GM19193 (cell line): Measurements from ENCODE around the gene USP28.

ENCODE experiments used
- POLR2A ChIP-seq: IDR thresholded peaks from 4 replicates; pipeline ENCODE4 v1.6.1; 2011; ENCODE audit not compliant: insufficient read depth, insufficient read length; ENCODE audit errors: extremely low read depth

USP28 gene

DNA sequence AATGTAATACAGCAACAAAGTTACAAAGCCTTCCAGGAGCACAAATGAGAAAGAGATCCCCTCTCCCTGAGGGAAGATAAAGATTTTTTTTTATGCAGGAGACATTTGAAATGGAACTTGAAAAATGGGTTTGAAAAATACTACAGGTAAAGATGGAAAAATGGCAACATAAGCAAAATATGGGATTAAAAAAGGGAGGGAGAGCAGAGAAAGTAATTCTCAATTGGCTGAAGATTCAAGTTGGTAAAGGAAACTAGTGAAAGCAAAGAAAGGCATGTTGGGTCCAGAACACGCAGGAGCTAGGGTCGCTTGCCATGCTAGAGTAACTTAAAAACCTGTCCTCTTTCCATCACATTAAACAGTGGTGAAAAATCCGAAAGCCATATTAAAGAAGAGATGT is 103.4 kb downstream of the USP28 start:
- no peak for TF ChIP-seq POLR2A

DNA sequence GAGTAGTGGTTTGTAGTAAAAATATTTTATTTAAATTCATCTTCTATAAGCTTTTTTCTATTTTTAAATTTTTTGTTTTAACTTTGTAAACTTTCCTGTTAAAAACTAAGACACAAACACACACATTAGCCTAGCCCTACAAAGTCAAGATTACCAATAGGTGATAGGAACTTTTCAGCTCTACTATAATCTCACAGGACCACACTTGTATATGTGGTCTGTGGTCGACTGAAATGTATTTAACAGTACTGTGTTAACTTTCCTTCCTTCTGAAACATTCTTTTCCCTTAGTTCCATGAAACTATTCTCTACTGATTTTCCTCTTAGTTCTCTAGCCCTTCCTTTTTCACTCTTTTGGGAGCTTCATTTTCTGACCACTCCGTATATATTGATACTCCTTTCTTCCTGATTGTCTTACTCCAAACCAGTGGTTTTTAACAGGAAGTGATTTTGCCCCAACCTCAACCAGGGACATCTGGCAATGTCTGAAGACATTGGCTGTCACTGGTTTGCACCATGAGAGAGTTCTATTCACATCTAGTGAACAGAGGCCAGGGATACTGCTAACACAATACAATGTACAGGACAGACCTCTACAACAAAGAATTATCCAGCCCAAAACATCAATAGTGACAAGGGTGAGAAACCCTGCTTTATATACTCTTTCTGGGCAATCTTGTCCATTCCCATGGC is 110.7 kb downstream of the USP28 start:
- no peak for TF ChIP-seq POLR2A

DNA sequence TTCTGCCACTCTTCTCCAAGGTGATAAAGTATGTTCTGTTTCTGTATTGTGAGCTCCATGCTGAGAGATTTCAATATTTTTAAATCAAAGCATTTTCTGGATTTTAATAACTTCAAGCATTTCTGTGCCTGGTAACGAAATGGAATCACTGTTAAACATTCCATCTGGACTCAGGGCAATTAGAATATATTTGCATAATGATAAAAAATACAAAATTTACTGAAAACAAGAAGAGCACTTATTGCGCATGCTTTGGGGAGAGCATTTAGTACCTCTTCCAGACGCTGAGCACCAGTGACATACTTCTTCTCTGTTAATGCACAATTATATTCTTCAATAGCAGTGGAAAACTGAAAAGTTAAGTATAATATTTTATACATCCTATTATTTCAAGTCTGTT is 115.1 kb downstream of the USP28 start:
- no peak for TF ChIP-seq POLR2A

DNA sequence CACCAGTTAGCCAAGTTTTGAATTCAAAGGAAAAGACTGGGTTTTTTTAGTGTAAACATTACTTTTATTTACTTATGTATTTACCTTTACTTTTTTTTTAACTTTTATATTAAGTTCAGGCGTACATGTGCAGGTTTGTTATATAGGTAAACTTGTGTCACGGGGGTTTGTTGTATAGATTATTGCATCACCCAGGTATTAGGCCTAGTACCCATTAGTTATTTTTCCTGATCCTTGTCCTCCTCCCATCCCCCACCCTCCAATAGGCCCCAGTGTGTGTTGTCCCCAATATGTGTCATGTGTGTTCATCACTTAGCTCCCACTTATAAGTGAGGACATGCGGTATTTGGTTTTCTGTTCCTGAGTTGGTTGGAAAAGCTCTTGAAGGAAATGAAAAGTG is 122.4 kb downstream of the USP28 start:
- TF ChIP-seq POLR2A = no peak
